NCI-H1105 treated with DMSO at 0.1 percent for 48 hours (cell line): Measurements from ENCODE around the gene IL11.

Experiments
- DNase-seq: peaks from one replicate; lab custom pipeline; 2025; lab: John Stamatoyannopoulos, UW

The IL11 gene

GRCh38 chr19:55324662-55325061 lies 45.6 kb downstream of the IL11 start:
- no peak for DNase-seq

- no peak for DNase-seq
Measured at GRCh38 chr19:55322204-55322885, 47.9 kb downstream of the IL11 start.

- DNase-seq, result no peak
Measured at GRCh38 chr19:55321466-55322137, 48.7 kb downstream of the IL11 start.

GRCh38 chr19:55320844-55321419 lies 49.3 kb downstream of the IL11 start:
- no peak for DNase-seq

GRCh38 chr19:55319785-55320184 lies 50.5 kb downstream of the IL11 start:
- no peak for DNase-seq

- no peak for DNase-seq
Measured at GRCh38 chr19:55316646-55317045, 53.6 kb downstream of the IL11 start.

GRCh38 chr19:55315956-55316525 lies 54.2 kb downstream of the IL11 start:
- DNase-seq, result no peak

- DNase-seq, result no peak
Measured at GRCh38 chr19:55314396-55314795, 55.9 kb downstream of the IL11 start.
